ENCODE measurements around the gene TRIO.

Gene TRIO

DNA sequence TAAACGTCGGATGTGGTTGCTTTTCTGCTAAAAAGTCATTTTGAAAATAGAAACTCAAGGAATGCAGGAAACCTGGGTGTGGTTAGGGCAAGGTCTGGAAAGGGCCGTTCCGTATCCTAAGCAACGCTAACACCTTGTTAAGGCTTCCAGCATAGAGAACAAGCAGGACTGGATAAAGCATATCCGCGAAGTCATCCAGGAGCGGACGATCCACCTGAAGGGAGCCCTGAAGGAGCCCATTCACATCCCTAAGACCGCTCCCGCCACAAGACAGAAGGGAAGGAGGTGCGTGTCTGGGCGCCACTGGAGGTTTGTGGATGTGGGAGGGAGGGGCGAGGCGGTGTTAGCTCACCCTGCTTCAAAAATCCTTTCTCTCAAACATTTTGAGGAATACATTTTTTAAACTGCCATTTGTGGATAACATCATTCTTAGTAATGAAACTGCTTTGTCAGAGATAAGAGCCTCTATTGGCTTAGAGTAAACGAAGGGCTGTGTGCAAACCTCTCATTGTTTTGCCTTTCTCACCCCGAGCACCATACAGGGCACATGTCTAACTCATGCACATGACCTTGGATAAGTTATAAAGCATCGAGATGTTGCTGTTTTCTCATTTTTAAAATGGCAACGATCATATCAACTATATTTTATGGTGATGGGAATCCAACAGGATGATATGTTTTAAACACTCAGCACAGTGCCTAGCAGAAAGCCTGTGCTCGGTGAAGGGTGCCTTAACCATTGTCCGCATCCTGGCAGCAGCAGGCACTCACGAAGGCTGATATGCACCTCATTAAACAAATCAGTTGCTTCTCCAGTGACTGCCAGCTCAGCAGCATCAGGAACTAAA is 262.8 kb downstream of the TRIO start:
- Histone ChIP-seq H3K4me1 (ENCODE audit: insufficient read depth, low read length) (no peaks in the 10 kb centered on the region), H3K9ac (ENCODE audit: low read depth, low read length) (no peak overlapping the region), H3K27ac (ENCODE audit: low read length) (no peak overlapping the region), H3K36me3 (ENCODE audit: insufficient read depth, low read depth, low read length) (peaks cover 65% of the 10 kb centered on the region), H3K27me3 (ENCODE audit: insufficient read depth, low read length) (no peaks in the 10 kb centered on the region), H3K4me3 (ENCODE audit: low read length) (no peak overlapping the region), H3K9me3 (ENCODE audit: insufficient read depth, low read depth, low read length) (no peaks in the 10 kb centered on the region)

DNA sequence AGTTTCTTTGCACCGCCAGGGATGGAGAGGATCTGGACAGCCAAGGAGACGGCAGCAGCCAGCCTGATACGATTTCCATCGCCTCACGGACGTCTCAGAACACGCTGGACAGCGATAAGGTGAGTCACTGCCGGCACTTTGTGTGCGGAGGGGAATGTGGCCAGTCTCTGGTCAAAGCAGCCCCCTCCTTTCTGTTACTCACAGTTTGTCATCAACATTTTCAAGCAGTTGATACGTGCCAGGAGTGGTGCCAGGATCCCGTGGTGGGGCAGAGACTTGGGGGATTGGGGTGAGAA is 263.4 kb downstream of the TRIO start:
- Histone ChIP-seq H3K27me3 (ENCODE audit: insufficient read depth, low read length) (no peaks in the 10 kb centered on the region), H3K9me3 (ENCODE audit: insufficient read depth, low read depth, low read length) (no peaks in the 10 kb centered on the region), H3K36me3 (ENCODE audit: insufficient read depth, low read depth, low read length) (peaks cover 65% of the 10 kb centered on the region), H3K4me1 (ENCODE audit: insufficient read depth, low read length) (no peaks in the 10 kb centered on the region), H3K27ac (ENCODE audit: low read length) (no peak overlapping the region), H3K9ac (ENCODE audit: low read depth, low read length) (no peak overlapping the region), H3K4me3 (ENCODE audit: low read length) (no peak overlapping the region)

DNA sequence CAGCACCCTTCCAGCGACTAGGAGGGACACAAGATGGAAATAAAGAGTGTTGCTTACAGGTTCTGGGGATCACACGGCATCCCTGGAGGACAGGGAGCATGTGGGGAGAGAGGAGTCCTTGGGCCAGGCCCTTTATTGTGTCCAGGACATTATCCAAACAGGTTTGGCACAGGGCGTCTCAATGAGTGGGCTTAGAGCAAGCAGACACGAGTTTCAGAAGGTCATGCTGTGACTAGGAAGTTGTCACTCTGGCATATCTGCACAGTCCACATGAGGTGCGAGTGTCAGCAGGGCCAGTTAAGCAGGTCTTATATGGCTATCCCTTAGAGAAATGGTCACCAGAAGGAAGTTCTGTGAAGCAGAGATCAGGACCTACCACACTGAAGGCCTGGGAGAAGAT is 263.9 kb downstream of the TRIO start:
- no peak overlapping the region for H3K27ac ChIP-seq (ENCODE audit: low read length)
- no peak overlapping the region for H3K9ac ChIP-seq (ENCODE audit: low read depth, low read length)
- H3K4me1 ChIP-seq (ENCODE audit: insufficient read depth, low read length), result no peaks in the 10 kb centered on the region
- no peak overlapping the region for H3K4me3 ChIP-seq (ENCODE audit: low read length)
- H3K27me3 ChIP-seq (ENCODE audit: insufficient read depth, low read length), result no peaks in the 10 kb centered on the region
- no peaks in the 10 kb centered on the region for H3K9me3 ChIP-seq (ENCODE audit: insufficient read depth, low read depth, low read length)
- peaks cover 63% of the 10 kb centered on the region for H3K36me3 ChIP-seq (ENCODE audit: insufficient read depth, low read depth, low read length)

DNA sequence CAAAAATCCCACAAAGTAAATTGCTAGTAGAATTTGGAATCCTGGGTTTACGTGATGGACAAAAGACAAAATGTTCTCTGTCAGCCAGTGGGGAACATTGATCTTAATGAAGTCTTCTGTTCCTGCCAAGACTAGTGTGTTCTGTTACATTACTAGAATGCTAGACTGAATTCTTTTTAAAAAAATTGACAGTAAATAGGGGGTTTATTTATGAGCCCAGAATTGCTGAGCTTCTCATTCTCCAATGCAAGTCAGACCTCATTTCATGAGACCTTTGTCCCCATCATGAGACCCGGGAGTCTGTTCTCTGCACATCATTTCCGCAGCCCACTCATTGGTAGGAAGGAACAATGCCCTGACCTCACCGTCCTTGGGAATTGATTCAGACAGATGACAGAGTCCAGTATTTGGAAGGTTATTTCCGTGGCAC is 264.6 kb downstream of the TRIO start:
- Histone ChIP-seq H3K9me3 (ENCODE audit: insufficient read depth, low read depth, low read length) (no peaks in the 10 kb centered on the region), H3K4me3 (ENCODE audit: low read length) (no peak overlapping the region), H3K36me3 (ENCODE audit: insufficient read depth, low read depth, low read length) (peaks cover 65% of the 10 kb centered on the region), H3K4me1 (ENCODE audit: insufficient read depth, low read length) (no peaks in the 10 kb centered on the region), H3K9ac (ENCODE audit: low read depth, low read length) (no peak overlapping the region), H3K27me3 (ENCODE audit: insufficient read depth, low read length) (no peaks in the 10 kb centered on the region), H3K27ac (ENCODE audit: low read length) (no peak overlapping the region)

DNA sequence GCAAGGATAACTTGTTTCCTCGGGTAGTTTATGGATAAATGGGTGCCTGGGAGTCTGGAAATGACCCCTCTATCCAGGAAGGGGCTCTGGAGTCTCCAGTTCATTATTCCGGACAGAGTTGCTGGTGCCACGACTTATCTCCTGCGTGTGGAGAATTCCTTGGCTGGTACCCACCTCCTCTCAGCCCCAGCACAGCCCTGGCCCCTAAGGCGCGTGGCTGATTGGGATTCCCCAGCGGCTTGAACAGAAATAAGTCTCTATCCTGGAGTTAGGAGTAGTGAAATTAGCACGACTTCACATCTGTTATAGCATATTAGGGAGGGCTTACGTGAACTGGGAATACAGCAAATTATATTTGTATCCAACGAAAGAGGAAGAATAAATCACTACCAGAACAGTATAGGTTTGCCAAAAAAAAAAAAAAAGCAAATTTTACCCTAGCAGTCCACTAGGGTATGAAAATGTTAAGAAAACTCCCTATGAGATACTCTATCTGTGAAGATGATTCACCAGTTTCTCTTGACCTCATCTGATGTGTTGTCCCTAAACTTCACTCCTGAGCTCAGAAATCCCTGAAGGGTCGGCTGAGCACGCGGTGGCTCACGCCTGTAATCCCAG is 265.9 kb downstream of the TRIO start:
- Histone ChIP-seq H3K36me3 (ENCODE audit: insufficient read depth, low read depth, low read length) (peaks cover 72% of the 10 kb centered on the region), H3K4me1 (ENCODE audit: insufficient read depth, low read length) (peaks cover 6% of the 10 kb centered on the region), H3K9ac (ENCODE audit: low read depth, low read length) (no peak overlapping the region)

DNA sequence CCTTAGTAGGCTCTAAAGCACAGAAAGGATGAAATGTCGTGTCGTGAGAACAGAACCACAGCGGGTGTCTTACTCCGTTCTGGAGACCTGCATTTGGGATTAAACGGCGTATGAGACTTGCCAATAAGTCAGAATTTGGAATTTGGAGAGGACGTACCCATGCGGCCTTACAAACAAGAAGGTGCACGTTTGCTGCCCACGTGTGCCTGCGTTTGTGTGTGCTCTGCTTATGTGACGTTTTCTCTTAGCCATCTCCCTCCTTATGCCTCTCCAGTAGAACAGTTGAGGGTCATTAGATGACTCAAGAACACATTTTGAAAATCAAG is 266.9 kb downstream of the TRIO start:
- H3K4me3 ChIP-seq (ENCODE audit: low read length), result no peak overlapping the region
- H3K27ac ChIP-seq (ENCODE audit: low read length), result no peak overlapping the region
- peaks cover 82% of the 10 kb centered on the region for H3K36me3 ChIP-seq (ENCODE audit: insufficient read depth, low read depth, low read length)
- no peaks in the 10 kb centered on the region for H3K9me3 ChIP-seq (ENCODE audit: insufficient read depth, low read depth, low read length)
- H3K9ac ChIP-seq (ENCODE audit: low read depth, low read length), result no peak overlapping the region
- no peaks in the 10 kb centered on the region for H3K27me3 ChIP-seq (ENCODE audit: insufficient read depth, low read length)
- H3K4me1 ChIP-seq (ENCODE audit: insufficient read depth, low read length), result peaks cover 6% of the 10 kb centered on the region

More for the DNA sequence above, 265.9 kb downstream of the TRIO start:
- no peak overlapping the region for H3K4me3 ChIP-seq (ENCODE audit: low read length)
- H3K27me3 ChIP-seq (ENCODE audit: insufficient read depth, low read length), result no peaks in the 10 kb centered on the region
- no peak overlapping the region for H3K27ac ChIP-seq (ENCODE audit: low read length)
- no peaks in the 10 kb centered on the region for H3K9me3 ChIP-seq (ENCODE audit: insufficient read depth, low read depth, low read length)

DNA sequence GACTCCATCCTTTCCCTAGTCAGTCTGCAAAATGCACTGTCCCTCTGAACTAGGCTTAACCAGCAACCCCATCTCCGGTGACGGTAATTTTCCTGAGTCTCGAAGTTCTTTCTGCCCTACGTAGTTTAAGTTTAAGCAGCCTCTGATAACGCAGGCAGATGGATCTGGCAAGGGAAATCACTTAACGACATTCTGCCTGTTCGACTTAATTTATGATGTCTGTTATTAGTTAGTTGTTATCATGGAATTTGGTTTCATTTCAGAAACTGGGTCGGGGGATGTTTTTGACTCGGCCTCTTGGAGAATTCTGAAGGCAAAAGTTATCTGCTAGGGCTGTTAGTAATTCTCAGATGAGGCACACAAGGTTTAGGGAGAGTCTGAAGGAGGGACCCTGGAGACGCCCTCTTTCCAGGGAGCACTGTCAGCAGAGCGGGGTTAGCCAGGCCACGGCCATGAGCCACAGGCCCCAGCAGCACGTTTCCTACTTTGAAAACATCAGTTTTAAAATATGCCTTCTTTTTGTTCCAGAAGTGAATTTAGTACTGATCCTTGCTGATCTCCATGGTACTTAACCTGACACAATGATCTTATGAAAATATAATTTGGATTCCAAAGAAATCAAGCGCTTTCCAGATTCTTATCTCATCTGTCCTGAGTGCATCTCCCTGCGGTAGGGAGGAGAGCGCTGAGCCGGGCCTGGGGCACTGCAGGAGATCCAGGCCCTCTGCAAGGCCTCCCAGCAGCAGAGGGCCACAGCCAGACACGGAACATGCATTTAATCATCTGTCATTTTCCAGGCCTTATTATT is 267.5 kb downstream of the TRIO start:
- Histone ChIP-seq H3K27me3 (ENCODE audit: insufficient read depth, low read length) (no peaks in the 10 kb centered on the region), H3K4me3 (ENCODE audit: low read length) (no peak overlapping the region), H3K27ac (ENCODE audit: low read length) (no peak overlapping the region), H3K36me3 (ENCODE audit: insufficient read depth, low read depth, low read length) (peaks cover 86% of the 10 kb centered on the region), H3K9ac (ENCODE audit: low read depth, low read length) (no peak overlapping the region), H3K4me1 (ENCODE audit: insufficient read depth, low read length) (peaks cover 11% of the 10 kb centered on the region), H3K9me3 (ENCODE audit: insufficient read depth, low read depth, low read length) (no peaks in the 10 kb centered on the region)

DNA sequence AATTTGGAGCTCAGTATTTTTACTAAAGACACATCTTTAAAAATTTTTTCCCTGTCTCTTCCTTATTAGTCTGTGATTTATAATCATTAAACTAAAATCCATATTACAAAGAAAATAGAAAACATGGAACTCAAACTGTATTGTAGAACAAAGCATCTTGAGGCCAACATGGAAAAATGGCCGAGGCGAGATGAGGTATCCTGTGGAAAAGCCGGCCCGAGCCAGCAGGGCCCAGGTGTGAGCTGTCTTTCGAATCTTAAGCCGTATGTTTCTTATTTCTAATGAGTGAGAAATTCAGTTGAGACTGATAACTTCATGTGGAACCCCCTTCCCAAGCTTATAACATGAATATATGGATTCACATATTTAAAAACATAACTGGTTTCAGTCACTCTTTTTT is 268.1 kb downstream of the TRIO start:
- H3K9me3 ChIP-seq (ENCODE audit: insufficient read depth, low read depth, low read length), result no peaks in the 10 kb centered on the region
- no peak overlapping the region for H3K27ac ChIP-seq (ENCODE audit: low read length)
- H3K4me3 ChIP-seq (ENCODE audit: low read length), result no peak overlapping the region
- no peak overlapping the region for H3K9ac ChIP-seq (ENCODE audit: low read depth, low read length)
- no peaks in the 10 kb centered on the region for H3K27me3 ChIP-seq (ENCODE audit: insufficient read depth, low read length)
- H3K36me3 ChIP-seq (ENCODE audit: insufficient read depth, low read depth, low read length), result peaks cover 82% of the 10 kb centered on the region
- H3K4me1 ChIP-seq (ENCODE audit: insufficient read depth, low read length), result peaks cover 16% of the 10 kb centered on the region

DNA sequence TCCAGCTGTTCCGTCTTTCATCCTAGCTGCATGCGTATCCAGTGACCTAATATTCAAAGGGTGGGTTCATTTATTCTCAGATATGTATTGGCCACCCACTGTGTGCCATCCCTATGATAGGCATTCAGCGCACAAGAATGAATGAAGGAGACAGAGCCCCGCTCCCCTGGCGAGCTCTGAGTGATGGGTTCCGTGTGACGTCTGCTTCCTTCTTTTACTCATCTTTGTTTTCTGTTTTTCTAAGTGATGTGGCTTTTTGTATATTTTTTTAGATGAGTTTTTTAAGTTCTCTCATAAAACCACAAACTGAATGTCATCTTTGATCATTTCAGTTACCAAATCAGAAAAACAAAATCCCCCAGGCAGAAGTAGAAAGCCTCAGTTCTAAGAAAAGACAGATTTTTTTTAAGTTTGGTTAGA is 270.2 kb downstream of the TRIO start:
- peaks cover 36% of the 10 kb centered on the region for H3K4me1 ChIP-seq (ENCODE audit: insufficient read depth, low read length)
- peaks cover 61% of the 10 kb centered on the region for H3K36me3 ChIP-seq (ENCODE audit: insufficient read depth, low read depth, low read length)

DNA sequence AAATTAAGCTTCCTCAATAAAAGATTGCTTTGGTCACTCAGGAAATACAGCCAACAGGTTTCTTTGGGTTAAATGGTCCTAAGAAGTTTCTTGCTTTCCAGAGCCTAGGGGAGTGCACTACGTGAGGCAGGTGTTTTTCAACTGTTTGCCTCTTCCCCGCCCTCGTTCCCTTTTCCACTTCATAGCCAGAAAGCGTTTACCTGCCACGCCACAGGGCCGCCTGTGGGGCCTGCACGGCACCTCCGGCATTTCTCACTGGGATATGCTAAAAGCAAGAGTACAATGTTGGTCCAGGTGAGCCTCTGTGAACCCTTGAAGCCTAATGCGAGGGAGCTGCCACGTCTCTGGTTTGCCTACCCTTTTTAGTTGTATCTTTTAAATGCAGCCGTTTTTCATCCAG is 270.9 kb downstream of the TRIO start:
- Histone ChIP-seq H3K9me3 (ENCODE audit: insufficient read depth, low read depth, low read length) (no peaks in the 10 kb centered on the region), H3K9ac (ENCODE audit: low read depth, low read length) (no peak overlapping the region), H3K36me3 (ENCODE audit: insufficient read depth, low read depth, low read length) (peaks cover 61% of the 10 kb centered on the region), H3K4me1 (ENCODE audit: insufficient read depth, low read length) (peaks cover 42% of the 10 kb centered on the region), H3K27me3 (ENCODE audit: insufficient read depth, low read length) (no peaks in the 10 kb centered on the region), H3K27ac (ENCODE audit: low read length) (no peak overlapping the region), H3K4me3 (ENCODE audit: low read length) (no peak overlapping the region)

More for the DNA sequence above, 270.2 kb downstream of the TRIO start:
- Histone ChIP-seq H3K9ac (ENCODE audit: low read depth, low read length) (no peak overlapping the region), H3K27ac (ENCODE audit: low read length) (no peak overlapping the region), H3K27me3 (ENCODE audit: insufficient read depth, low read length) (no peaks in the 10 kb centered on the region), H3K4me3 (ENCODE audit: low read length) (no peak overlapping the region), H3K9me3 (ENCODE audit: insufficient read depth, low read depth, low read length) (no peaks in the 10 kb centered on the region)

DNA sequence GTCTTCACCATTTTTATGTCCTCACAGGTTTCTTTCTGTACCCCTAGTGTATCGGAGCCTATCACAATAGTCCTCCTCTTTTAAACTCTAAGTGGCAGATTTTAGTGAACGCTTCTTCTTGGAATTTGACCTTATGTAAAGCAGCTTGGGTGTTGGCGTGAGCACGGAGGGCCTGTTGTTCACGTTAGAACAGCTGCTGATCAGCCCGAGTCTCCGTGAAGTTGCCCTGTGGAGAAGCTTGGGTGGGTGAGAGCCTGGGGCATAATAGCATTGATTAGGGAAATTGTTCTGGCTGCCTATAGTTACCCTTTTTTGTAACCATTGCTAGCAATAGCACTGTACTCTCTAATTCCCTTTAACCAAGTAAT is 271.5 kb downstream of the TRIO start:
- no peaks in the 10 kb centered on the region for H3K27me3 ChIP-seq (ENCODE audit: insufficient read depth, low read length)
- H3K36me3 ChIP-seq (ENCODE audit: insufficient read depth, low read depth, low read length), result peaks cover 62% of the 10 kb centered on the region
- H3K9ac ChIP-seq (ENCODE audit: low read depth, low read length), result no peak overlapping the region
- no peaks in the 10 kb centered on the region for H3K9me3 ChIP-seq (ENCODE audit: insufficient read depth, low read depth, low read length)
- no peak overlapping the region for H3K27ac ChIP-seq (ENCODE audit: low read length)
- peaks cover 42% of the 10 kb centered on the region for H3K4me1 ChIP-seq (ENCODE audit: insufficient read depth, low read length)
- H3K4me3 ChIP-seq (ENCODE audit: low read length), result no peak overlapping the region
